HG03280 (cell line): ENCODE measurements around the gene TCERG1L.
"Not testable (repeated sequence)": the region's sequence is repeated elsewhere in the genome, so short reads cannot be mapped to it uniquely, and the experiment has no call there.

ENCODE experiments used
- ATAC-seq: cut with Tn5 transposase; IDR thresholded peaks from one replicate; pipeline ENCODE4 v1.9.1; 2021; ENCODE audit warnings: mild to moderate bottlenecking, moderate library complexity; ENCODE audit not compliant: unreplicated experiment

The TCERG1L gene

DNA sequence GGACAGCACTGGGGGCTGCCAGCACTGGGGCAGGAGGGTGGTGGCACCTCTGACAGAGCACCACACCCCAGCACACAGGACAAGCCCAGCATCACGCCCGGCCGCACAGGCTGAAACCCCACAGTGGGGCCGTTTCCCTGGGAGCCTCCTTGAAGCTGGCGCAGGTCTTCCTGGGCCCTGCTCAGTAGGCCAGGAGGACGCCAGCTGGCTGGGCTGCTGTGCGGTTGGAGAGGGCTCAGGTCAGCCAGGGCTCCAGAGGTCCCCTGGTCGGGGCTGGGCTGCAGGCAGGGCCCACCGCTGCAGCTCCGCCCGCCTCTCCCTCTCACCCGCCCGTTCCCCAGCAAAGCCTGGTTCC is 137.3 kb downstream of the TCERG1L start:
- no peak for ATAC-seq

DNA sequence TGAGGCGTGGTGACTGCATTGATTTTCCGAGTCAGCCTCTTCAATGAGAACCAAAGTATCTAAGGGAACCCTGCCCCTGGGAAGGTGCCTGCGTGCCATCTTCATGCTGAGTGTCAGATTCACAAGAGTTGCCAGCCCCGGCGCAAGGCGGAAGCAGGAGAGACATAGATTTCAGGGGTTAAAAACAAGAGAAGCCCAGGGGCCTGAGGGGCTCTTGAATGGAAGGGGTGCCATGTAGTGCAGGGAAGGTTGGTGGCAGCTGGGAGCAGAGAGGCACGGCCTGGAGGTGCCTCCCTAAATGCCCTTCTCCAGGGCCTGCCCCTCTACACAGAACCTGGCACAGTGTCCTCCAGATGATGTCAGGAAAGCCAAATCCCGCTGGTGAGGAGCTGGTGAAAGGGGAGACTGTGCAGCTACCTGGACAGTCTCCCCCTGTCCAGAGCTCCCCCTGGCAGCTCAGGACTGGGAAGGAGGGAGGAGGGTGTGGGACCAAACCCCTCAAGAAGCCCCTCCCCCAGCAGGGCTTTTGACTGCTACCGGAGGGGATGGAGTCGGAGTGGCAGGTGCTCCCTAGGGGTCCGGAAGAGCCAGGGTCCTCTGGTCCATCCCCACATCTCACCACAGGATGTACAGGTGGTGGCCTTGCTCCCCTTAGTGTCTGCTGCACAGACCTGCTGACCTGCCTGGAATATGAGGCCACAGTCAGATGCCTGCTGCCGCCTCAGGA is 137.9 kb downstream of the TCERG1L start:
- no peak for ATAC-seq

GRCh38 chr10:131172433-131172832 is 139.1 kb downstream of the TCERG1L start:
- ATAC-seq, result no peak

- no peak for ATAC-seq
Measured at GRCh38 chr10:131169146-131169545, 142.4 kb downstream of the TCERG1L start.

- ATAC-seq, result no peak
Measured at GRCh38 chr10:131168238-131168875, 143.2 kb downstream of the TCERG1L start.

DNA sequence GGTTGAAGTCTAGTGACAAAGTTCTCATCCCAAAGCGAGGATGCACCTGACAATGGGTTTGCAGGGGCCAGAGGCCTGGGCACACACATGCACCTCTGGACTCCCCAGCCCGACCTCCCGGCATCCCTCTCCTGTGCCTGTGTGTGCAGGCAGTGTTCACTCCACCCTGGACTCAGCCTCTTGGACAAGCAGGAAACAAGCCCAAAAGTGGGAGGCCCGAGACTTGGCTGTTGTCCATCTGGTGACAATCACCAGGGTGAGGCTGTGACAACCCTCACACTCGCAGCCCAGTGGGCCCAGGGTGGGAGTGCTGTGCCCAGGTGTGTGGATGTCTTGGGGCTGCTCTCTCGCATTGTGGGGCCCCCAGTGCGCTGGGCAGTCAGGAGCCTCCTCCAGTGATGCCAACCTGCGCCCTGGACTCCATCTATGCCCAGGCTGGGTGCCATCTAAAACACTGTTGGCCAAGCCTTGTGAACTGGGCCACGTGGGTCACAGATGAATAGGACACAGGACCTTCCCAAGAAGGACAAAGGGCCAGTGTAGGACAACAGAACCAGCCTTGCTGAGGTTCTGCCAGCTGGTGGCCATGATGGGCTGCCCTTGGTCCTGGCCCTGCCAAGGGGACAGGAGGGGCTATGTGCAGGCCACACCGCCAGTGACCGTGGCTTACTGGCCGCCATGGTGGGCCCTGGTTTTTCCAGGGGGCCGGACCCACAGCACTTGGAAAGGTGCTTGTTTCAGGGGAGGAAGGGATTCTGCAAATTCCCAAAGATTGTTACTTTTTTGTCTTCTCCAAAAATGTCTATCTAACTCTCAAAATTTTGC is 144.3 kb downstream of the TCERG1L start:
- no peak for ATAC-seq

DNA sequence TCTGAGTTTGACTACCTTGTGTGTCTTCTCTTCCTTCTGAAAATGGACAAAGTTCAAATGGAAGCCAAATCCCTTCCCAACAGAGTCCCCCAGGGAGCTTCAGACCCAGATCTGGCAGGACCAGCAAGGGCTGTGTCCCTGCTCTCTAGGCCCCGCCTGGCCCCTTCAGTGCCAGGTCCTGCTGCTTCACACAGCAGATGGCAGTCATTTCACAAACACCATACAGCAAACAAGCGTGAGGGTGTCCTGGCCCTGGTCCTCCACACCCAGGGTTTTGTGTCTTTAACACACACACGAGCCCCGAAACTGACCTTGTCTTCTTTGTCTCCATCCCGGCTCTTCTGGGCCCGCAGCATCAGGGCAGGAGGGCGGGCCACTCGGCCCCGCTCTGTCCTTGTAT is 145.0 kb downstream of the TCERG1L start:
- ATAC-seq, result no peak

DNA sequence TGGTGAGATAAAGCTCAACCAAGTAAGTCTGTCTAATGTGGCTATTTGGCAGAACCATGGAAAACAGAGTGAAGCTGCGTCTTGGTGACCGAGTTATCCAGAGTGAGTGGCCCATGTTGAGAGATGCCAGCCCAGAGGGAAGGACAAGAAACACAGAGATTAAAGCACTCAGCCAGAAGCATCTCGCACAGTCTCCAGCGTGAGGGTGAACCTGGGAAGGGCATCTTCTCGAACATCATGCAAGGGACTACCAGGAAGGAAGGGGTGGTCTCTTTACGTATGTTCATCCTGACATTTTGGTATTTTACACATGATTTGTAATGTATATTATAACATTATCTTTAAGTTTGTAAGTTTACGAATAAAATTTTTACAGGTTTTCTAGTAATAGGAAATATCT is 146.4 kb downstream of the TCERG1L start:
- no peak for ATAC-seq

- ATAC-seq, result no peak
Measured at GRCh38 chr10:131162866-131163843, 148.4 kb downstream of the TCERG1L start.

GRCh38 chr10:131162211-131162610 is 149.3 kb downstream of the TCERG1L start:
- ATAC-seq, result no peak

GRCh38 chr10:131161087-131161486 is 150.4 kb downstream of the TCERG1L start:
- no peak for ATAC-seq

- ATAC-seq, result no peak
Measured at GRCh38 chr10:131160219-131160875, 151.2 kb downstream of the TCERG1L start.

- ATAC-seq, result no peak
Measured at GRCh38 chr10:131159771-131160170, 151.8 kb downstream of the TCERG1L start.

DNA sequence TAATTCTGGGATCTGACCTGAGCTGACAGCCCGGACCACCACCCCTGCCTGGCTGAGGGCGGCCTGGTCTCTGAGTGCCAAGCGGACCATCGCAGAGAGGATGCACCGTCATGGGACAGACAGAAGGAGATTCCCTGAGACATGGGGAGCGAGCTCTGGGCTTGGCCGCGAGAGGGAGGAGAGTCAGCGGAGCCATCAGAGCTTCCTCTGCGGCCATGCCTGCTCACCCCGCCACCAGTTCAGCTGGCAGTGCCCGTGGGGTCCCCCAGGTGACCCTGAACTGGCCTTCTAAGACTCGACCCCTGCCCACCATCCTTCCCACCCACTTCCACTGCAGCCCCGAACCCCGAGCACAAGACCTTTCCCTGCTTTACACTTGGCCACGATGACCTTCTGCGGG is 152.8 kb downstream of the TCERG1L start:
- no peak for ATAC-seq

GRCh38 chr10:131157899-131158298 is 153.6 kb downstream of the TCERG1L start:
- ATAC-seq, result no peak

DNA sequence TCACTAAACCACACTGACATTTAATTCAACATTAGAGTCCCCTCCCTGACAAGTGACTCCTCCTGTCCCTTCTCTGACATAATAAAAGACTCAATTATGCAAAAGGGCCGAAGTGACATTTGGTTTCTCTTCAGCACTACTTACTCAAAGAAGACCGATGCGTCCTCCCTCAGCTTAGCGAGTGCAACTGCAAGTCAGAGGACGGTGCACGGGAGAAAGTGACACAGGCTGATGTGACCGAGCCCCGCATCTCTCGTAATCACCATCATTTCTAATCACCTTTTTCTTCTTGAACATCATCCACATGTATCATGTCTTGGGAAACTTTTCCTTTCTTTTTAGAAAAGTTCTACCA is 155.7 kb downstream of the TCERG1L start:
- ATAC-seq, result no peak

DNA sequence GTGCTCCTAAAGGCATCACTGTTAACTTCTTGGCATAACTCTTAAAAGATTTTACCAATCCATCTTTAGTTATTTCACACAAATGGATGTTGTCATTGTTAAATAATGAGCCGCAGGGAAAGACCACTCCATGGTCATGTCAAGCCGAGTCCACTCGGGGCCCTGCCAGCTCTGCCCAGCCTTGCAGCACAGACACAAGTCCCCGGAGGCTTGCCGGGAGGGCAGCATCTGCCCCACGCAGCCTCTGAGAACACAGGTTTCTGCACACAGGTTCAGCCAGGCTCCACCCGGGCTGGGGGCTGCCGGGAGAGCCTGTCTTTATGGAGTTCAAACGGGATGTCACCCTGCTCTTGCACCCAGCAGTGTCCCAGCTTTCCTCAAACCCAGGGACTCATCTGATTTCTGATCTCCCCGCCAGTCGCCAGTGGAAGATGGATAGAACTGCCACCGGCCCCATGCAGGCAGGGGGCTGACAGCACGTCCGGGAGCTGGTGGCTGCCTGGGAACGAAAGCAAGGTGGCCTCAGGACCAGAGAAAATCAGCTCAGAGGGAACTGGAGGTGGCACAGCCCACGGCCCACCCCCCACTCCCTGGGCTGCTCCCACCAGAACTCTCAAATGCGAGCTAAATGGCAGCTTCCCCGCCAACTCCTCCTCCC is 156.2 kb downstream of the TCERG1L start:
- no peak for ATAC-seq

- no peak for ATAC-seq
Measured at GRCh38 chr10:131154306-131155025, 157.1 kb downstream of the TCERG1L start.

GRCh38 chr10:131152456-131152855 is 159.1 kb downstream of the TCERG1L start:
- not testable (repeated sequence) for ATAC-seq
